Testis (tissue), 2 donors: Measurements from ENCODE around the gene DMD.

Experiments
- POLR2A ChIP-seq: fragments of 450-650 bp; IDR thresholded peaks from one replicate; pipeline ENCODE4 v1.6.1; 2017; ENCODE audit warnings: antibody characterized with exemption, mild to moderate bottlenecking, moderate library complexity
- TF ChIP-seq, protein P1 (sequence below), 3 experiments: fragments of 450-650 bp in 2 of 3; fragments of 200-600 bp in 1 of 3; sonication (generic) in 1 of 3; IDR thresholded peaks; one replicate each; pipeline ENCODE4 v1.5.1; 2016 to 2019; ENCODE audit warnings: antibody characterized with exemption in 3 of 3, mild to moderate bottlenecking in 2 of 3, moderate library complexity in 1 of 3

DNA sequence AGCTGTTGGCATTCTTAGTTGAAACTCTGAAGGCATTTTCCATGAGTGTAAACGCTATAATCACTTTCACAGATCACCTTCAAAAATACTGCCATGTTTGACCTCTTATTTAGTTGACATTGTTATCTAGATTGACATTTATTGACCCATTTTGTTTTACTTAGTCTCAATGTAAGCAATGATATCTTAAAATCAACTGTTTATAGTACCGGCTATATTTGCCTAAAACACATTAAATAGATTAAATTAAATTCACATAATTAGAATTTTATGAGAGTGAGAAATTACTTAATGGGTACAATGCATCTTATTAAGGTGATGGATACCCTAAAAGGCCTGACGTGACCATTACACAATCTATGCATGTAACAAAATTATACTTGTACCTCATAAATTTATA is 1621.8 kb downstream of the DMD start:
- TF ChIP-seq, protein P1, sequence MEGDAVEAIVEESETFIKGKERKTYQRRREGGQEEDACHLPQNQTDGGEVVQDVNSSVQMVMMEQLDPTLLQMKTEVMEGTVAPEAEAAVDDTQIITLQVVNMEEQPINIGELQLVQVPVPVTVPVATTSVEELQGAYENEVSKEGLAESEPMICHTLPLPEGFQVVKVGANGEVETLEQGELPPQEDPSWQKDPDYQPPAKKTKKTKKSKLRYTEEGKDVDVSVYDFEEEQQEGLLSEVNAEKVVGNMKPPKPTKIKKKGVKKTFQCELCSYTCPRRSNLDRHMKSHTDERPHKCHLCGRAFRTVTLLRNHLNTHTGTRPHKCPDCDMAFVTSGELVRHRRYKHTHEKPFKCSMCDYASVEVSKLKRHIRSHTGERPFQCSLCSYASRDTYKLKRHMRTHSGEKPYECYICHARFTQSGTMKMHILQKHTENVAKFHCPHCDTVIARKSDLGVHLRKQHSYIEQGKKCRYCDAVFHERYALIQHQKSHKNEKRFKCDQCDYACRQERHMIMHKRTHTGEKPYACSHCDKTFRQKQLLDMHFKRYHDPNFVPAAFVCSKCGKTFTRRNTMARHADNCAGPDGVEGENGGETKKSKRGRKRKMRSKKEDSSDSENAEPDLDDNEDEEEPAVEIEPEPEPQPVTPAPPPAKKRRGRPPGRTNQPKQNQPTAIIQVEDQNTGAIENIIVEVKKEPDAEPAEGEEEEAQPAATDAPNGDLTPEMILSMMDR (IDR thresholded peaks at IDR 0.05) = no peak
- no peak for TF ChIP-seq POLR2A
